ENCODE measurements around the gene SLC4A8. TPM values are rescaled to one million over a fixed set of nuclear protein-coding genes. Genes with fewer than 3 reads are reported as not detected.
"Not testable (repeated sequence)": the region's sequence is repeated elsewhere in the genome, so short reads cannot be mapped to it uniquely, and the experiment has no call there.

SLC4A8 gene
- total RNA-seq, 1 experiment from 2014 or later: 62.7 TPM

GRCh38 chr12:51511546-51512260, 87.1 kb downstream of the SLC4A8 start:
- no peaks in the 10 kb centered on the region for H3K9me3 ChIP-seq
- BruUV-seq (replicated peaks): no TSS peak
- H3K27ac Mint-ChIP-seq (ENCODE audit: unreplicated experiment): no peak overlapping the region
- H3K4me1 Mint-ChIP-seq (ENCODE audit: low read depth, unreplicated experiment): no peaks in the 10 kb centered on the region
- no peaks in the 10 kb centered on the region for H3K9me3 Mint-ChIP-seq (ENCODE audit: unreplicated experiment)
- no peaks in the 10 kb centered on the region for H3K27me3 Mint-ChIP-seq (ENCODE audit: insufficient read depth, unreplicated experiment)
- peaks cover 9% of the 10 kb centered on the region for H3K36me3 Mint-ChIP-seq (ENCODE audit: insufficient read depth, unreplicated experiment)
- POLR2A ChIA-PET: no interaction called here
- no peak overlapping the region for H3K4me3 ChIP-seq (ENCODE audit: low read depth, low read length)
- no peak for TF ChIP-seq CTCF (IDR thresholded peaks at IDR 0.05; ENCODE audit: insufficient read depth in 1 of 2, low read depth in 1 of 2, low read length in 1 of 2, severe bottlenecking in 1 of 2, unreplicated experiment in 1 of 2)
- no peak overlapping the region for H3K4me3 Mint-ChIP-seq (ENCODE audit: unreplicated experiment)
- intact Hi-C loops (cut with micrococcal nuclease; ENCODE audit: unreplicated experiment): no loop called here
- H3K4me1 ChIP-seq: no peaks in the 10 kb centered on the region
- CTCF ChIA-PET: no interaction called here
- no peak for DNase-seq
- peaks cover 1% of the 10 kb centered on the region; the same call in 1 of the 2 replicates for H3K36me3 ChIP-seq (ENCODE audit: control insufficient read depth, insufficient read depth, low read length)
- no peaks in the 10 kb centered on the region for H3K27me3 ChIP-seq (replicated peaks; ENCODE audit: control insufficient read depth, insufficient read depth, low read length)

DNA sequence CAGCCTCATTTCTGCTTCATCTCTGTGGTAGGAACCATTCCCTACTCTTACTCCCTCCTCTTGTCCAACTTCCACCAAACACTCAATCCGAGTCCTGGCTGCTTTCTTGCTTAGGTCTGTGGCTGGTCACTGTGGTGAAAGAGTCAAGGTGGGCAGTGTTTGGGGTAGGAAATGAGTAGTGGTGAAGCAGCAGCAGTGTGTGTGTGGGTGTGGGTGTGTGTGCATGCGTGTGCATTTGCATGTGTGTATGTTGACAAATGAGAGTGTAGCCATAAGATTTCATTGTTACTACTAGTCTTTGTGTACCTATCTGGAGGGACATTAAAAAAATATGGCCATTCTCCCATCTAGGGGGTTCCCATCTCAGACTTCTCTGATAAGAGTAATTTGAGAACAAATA, 87.8 kb downstream of the SLC4A8 start:
- Histone ChIP-seq H3K36me3 (ENCODE audit: control insufficient read depth, insufficient read depth, low read length) (peaks cover under 1% of the 10 kb centered on the region; the same call in 1 of the 2 replicates), H3K27me3 (replicated peaks; ENCODE audit: control insufficient read depth, insufficient read depth, low read length) (no peaks in the 10 kb centered on the region), H3K4me1 (no peaks in the 10 kb centered on the region), H3K9me3 (no peaks in the 10 kb centered on the region), H3K4me3 (ENCODE audit: low read depth, low read length) (no peak overlapping the region)
- Mint-ChIP-seq H3K4me3 (ENCODE audit: unreplicated experiment) (no peak overlapping the region), H3K36me3 (ENCODE audit: insufficient read depth, unreplicated experiment) (peaks cover 9% of the 10 kb centered on the region), H3K4me1 (ENCODE audit: low read depth, unreplicated experiment) (no peaks in the 10 kb centered on the region), H3K9me3 (ENCODE audit: unreplicated experiment) (no peaks in the 10 kb centered on the region), H3K27ac (ENCODE audit: unreplicated experiment) (no peak overlapping the region), H3K27me3 (ENCODE audit: insufficient read depth, unreplicated experiment) (no peaks in the 10 kb centered on the region)
- BruUV-seq (replicated peaks): no TSS peak
- intact Hi-C loops (cut with micrococcal nuclease; ENCODE audit: unreplicated experiment): no loop called here
- no peak for TF ChIP-seq CTCF (IDR thresholded peaks at IDR 0.05; ENCODE audit: insufficient read depth in 1 of 2, low read depth in 1 of 2, low read length in 1 of 2, severe bottlenecking in 1 of 2, unreplicated experiment in 1 of 2)
- no peak for DNase-seq
- ChIA-PET POLR2A (no interaction called here), CTCF (no interaction called here)

DNA sequence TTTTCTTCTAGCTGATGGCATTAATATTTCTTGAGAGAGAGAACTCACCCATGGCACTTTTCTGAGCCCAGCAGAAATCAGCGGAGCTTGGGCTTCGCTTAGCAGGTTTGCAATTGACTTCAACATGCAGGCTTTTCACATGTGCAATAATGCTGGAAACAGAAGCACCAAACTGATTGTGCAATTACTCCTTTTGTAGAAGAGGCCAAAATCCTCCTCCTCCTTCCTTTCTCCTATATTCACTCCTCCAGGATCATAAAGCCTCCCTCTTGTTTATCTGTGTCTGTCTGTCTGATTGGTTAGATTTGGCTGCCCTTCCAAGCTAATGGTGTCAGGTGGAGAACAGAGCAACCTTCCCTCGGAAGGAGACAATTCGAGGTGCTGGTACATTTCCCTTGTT, 90.4 kb downstream of the SLC4A8 start:
- not testable (repeated sequence) for H3K36me3 Mint-ChIP-seq (ENCODE audit: insufficient read depth, unreplicated experiment)

More for the DNA sequence above, 90.4 kb downstream of the SLC4A8 start:
- CTCF ChIA-PET; H3K36me3 ChIP-seq (ENCODE audit: control insufficient read depth, insufficient read depth, low read length); POLR2A ChIA-PET; H3K27ac Mint-ChIP-seq (ENCODE audit: unreplicated experiment); H3K27me3 Mint-ChIP-seq (ENCODE audit: insufficient read depth, unreplicated experiment); H3K4me3 ChIP-seq (ENCODE audit: low read depth, low read length); H3K9me3 Mint-ChIP-seq (ENCODE audit: unreplicated experiment); DNase-seq; intact Hi-C loops (cut with micrococcal nuclease; ENCODE audit: unreplicated experiment); H3K27me3 ChIP-seq (replicated peaks; ENCODE audit: control insufficient read depth, insufficient read depth, low read length); H3K4me1 Mint-ChIP-seq (ENCODE audit: low read depth, unreplicated experiment); H3K4me3 Mint-ChIP-seq (ENCODE audit: unreplicated experiment); H3K9me3 ChIP-seq; BruUV-seq (replicated peaks); H3K4me1 ChIP-seq: not testable (repeated sequence)
